SH-SY5Y (cell line): Measurements from ENCODE around the gene CSF1R.

Source experiments
- GATA2 ChIP-seq: IDR thresholded peaks from 2 replicates; pipeline ENCODE4 v1.6.1; 2011; ENCODE audit warnings: mild to moderate bottlenecking, low read depth, low read length
- GATA3 ChIP-seq: IDR thresholded peaks from 2 replicates; pipeline ENCODE4 v1.6.1; 2011; ENCODE audit warnings: low read depth, mild to moderate bottlenecking, low read length, moderate library complexity

GRCh38 chr5:150104550-150104870 lies 18.2 kb upstream of the CSF1R start:
- TF ChIP-seq GATA2: no peak
- no peak for TF ChIP-seq GATA3
